NCI-H2196 (cell line): Measurements from ENCODE around the gene GPR155.

Experiments used
- DNase-seq: peaks from one replicate; lab custom pipeline; 2025; ENCODE audit not compliant: unreplicated experiment; lab: John Stamatoyannopoulos, UW

The GPR155 gene

GRCh38 chr2:174486563-174487107 lies at the start of gene GPR155:
TSS of gene GPR155 (minus strand) at chr2:174487029. CDS start at chr2:174481956, 5,073 bp downstream.
- no peak for DNase-seq

DNA sequence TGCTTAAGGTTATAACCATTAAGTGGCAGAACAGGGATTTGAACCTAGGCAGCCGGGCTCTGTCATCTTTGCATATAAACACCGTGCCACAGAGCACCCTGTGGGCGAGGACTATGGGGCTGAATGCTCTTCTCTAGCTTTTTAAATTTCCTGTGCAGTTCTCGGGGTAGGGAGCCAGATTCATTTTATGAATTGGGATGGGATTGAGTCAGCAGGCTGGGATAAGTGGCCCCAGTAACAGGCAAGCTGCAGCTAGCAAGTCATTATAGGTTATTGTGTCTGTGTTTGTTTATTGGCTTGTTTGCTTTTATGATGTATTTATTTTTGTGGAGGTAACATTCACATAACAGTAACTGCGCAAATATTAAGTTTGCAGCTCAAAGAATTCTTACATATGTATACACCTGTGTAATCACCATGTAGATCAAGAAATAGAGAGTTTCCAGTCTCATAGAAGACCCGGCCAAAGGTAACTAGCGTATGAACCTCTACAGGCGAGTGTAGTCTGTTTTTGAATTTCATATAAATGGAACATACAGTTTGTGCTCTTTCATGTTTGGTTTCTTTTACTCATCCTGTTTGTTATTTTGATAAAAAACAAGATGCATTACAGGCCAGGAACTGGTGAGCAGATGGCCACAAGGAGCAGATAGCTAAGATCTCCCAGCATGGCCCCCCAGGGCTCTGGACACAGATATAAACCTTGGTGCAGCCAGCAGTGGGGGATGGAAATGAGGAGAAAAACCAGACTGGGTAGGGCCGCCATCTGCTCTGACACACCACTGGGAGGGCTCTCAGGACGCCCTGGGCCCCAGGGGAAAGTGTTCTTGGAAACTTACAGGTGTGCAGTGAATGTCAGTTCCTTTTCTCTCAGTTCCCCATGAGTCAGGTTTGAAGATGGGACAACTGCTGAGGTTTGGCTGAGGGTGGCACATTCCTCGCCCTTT lies 49.2 kb upstream of the GPR155 start:
- no peak for DNase-seq

DNA sequence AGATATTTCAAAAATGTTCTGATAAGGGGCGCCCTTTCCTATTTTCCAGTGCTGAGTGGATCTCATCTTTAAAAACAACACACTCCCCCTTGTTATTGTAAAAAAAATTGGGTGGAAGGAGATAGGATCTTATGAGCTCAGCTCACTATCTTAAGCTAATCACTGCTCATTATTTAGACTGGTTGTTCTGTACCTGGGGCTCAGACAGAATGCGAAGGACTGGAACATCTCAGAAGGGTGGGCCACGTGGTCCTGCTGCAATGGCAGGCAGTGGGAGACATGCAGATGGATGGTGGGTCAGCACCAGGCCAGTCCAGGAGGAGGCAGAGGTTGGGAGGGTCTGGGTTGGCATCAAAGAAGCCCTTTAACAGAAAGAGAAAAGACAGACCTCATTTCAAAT lies 48.3 kb upstream of the GPR155 start:
- no peak for DNase-seq

GRCh38 chr2:174529916-174530315 lies 43.1 kb upstream of the GPR155 start:
- no peak for DNase-seq

- DNase-seq, result no peak
Observed at GRCh38 chr2:174527959-174528358, 41.1 kb upstream of the GPR155 start.

- no peak for DNase-seq
Observed at GRCh38 chr2:174527101-174527721, 40.4 kb upstream of the GPR155 start.

GRCh38 chr2:174524527-174524926 lies 37.7 kb upstream of the GPR155 start:
- no peak for DNase-seq

DNA sequence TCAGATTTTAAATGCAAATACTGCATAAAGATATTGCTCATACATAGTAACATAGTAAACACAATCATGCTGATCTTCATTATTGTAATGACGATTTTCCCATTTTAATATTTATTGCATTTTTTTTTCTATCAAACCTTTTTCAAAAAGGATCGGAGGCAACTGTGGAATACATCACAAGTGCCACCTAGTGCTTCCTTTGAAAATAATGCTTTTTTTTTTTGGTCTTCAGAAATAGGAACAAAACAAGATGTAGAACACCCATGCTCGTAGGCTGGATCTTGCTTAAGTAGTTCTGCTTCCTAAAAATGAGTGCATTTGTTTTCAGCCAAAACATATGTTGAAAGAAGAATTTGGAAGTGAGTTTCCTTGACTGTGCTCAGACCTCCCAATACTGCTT lies 35.7 kb upstream of the GPR155 start:
- DNase-seq, result no peak

DNA sequence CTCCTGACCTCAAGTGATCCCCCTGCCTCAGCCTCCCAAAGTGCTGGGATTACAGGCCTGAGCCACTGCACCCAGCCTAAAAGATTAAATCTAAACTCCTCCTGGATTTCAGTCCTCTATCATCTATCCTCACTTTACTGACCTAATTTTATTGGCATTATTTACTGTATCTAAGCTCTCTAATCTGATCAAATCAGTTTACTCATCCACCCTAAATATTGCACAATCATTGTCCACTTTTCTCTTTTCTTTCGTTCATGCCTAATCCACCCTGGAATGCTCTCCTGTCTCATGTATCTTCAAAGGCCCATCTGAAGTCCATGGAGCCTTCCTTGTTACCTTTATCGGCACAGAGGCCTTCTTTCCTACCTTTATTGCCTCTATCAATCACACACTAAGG lies 31.6 kb upstream of the GPR155 start:
- DNase-seq, result no peak

- no peak for DNase-seq
Observed at GRCh38 chr2:174516501-174517378, 29.9 kb upstream of the GPR155 start.

GRCh38 chr2:174512345-174512744 lies 25.5 kb upstream of the GPR155 start:
- DNase-seq, result no peak

DNA sequence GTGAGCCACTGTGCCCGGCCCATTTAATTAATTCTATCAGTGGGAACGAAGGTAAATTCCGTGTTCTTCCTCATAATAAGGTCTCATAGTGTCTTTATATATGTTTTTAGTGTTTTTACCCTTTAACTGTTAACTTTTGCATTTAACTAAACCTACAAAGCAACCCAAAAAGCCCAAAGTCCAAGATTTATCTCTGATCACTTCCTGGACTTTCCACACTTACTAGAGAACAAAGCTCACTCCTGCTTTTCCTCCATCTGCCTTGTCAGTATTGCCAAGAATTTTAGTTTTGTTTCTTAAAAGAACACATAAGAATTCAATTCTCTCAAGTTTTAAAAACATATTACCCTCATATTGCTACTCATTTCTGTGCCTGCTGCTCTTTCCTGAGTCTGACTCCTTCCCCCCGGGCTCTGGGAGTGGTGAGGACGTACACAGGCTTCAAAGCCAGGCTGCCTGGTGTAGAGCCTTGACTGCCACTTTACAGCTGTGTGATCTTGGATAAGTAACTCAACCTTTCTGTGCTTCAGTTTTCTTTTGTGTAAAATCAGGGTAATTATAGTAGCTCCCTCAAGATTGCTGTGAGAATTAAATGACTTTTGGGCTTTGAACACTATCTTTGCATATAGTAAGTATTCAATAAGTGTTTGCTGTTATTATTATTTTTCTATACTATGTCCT lies 24.9 kb upstream of the GPR155 start:
- DNase-seq, result no peak

GRCh38 chr2:174510583-174511189 lies 23.9 kb upstream of the GPR155 start:
- DNase-seq, result peak; percentile 39

- no peak for DNase-seq
Observed at GRCh38 chr2:174503161-174503809, 16.5 kb upstream of the GPR155 start.

- DNase-seq, result no peak
Observed at GRCh38 chr2:174499371-174499770, 12.5 kb upstream of the GPR155 start.

- no peak for DNase-seq
Observed at GRCh38 chr2:174495365-174496012, 8.7 kb upstream of the GPR155 start.

DNA sequence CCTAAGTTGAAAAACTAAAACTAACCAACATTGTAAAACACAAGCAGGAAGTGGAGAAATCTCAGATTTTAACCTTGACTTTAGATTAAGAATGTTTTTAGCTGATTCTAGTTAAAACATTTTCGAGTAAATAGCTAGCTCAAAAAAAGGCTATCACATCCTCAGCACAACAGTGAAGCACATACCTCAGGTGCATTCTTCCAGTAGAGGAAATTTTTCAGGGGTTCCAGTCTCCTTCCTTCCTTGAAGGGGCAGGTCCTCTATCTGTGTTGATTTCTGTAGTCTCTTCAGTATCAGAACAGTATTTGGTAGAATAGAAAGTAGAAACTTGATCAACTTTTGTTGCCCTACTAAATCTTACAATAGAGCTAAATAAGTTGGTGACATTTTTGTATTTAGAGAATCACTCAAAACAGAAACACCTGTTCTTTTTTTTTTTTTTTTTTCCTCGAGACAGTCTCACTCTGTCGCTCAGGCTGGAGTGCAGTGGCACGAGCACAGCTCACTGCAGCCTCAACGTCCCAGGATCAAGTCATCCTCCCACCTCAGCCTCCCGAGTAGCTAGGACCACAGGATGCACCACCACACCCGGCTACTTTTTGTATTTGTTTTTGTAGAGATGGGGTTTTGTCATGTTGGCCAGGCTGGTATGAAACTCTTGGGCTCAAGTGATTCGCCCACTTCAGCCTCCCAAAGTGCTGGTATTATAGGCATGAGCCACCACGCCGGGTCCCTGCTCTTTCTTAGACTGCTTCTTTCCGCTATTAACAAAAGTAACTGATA lies 6.9 kb upstream of the GPR155 start:
- DNase-seq, result no peak

DNA sequence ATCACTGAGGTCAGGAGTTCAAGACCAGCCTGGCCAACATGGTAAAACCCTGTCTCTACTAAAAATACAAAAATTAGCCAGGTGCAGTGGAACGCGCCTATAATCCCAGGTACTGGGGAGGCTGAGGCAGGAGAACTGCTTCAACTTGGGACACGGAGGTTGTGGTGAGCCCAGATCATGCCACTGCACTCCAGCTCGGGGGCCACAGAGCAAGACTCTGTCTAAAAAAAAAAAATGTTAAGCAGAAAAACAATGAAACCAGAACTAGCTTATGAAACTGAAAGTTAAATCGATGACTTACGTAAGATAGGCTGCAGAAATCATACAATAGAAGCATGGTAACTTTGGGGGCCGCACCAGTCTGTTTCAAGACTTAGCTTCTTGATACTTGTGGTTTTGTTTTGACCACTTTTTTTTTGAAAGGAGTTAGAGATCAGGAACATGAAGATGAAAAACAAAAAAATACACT lies 6.2 kb upstream of the GPR155 start:
- no peak for DNase-seq
